Endodermal cell (in vitro differentiated cells): ENCODE data around the gene IL36B. TPM values are rescaled to one million over a fixed set of nuclear protein-coding genes. Genes with fewer than 3 reads are reported as not detected.

Source experiments
- DNase-seq: peaks from one replicate; pipeline ENCODE4 v3.0.0-alpha.2; 2017
- H3K27ac ChIP-seq: 2 replicates; pipeline ENCODE4 v1.5.1; 2013; ENCODE audit warnings: mild to moderate bottlenecking, low read depth, low read length, moderate library complexity
- H3K27me3 ChIP-seq: 2 replicates; pipeline ENCODE4 v1.6.1; 2013; ENCODE audit warnings: mild to moderate bottlenecking, low read length, moderate library complexity; ENCODE audit not compliant: insufficient read depth, control insufficient read depth, poor library complexity, severe bottlenecking
- H3K36me3 ChIP-seq: 2 replicates; pipeline ENCODE4 v1.7.0; 2013; ENCODE audit warnings: mild to moderate bottlenecking, low read length, moderate library complexity; ENCODE audit not compliant: control insufficient read depth, insufficient read depth
- H3K4me1 ChIP-seq: one replicate; pipeline ENCODE4 v1.7.0; 2013; ENCODE audit warnings: low read length; ENCODE audit not compliant: control insufficient read depth, insufficient read depth
- H3K4me3 ChIP-seq: 2 replicates; pipeline ENCODE4 v1.5.1; 2013; ENCODE audit warnings: mild to moderate bottlenecking, low read length, moderate library complexity
- H3K9ac ChIP-seq: 2 replicates; pipeline ENCODE4 v1.6.1; 2013; ENCODE audit warnings: mild to moderate bottlenecking, low read length, moderate library complexity; ENCODE audit not compliant: poor library complexity, severe bottlenecking; ENCODE audit errors: extremely low read depth
- H3K9me3 ChIP-seq: 2 replicates; pipeline ENCODE4 v1.6.1; 2013; ENCODE audit warnings: mild to moderate bottlenecking, low read length, moderate library complexity; ENCODE audit not compliant: control insufficient read depth
- H3K27ac Mint-ChIP-seq: 2 replicates; pipeline ENCODE4 v1.8.0; 2020; ENCODE audit warnings: mixed read lengths
- H3K27me3 Mint-ChIP-seq: 2 replicates; pipeline ENCODE4 v1.8.0; 2021; ENCODE audit warnings: mild to moderate bottlenecking, mixed read lengths; ENCODE audit not compliant: insufficient read depth
- H3K36me3 Mint-ChIP-seq: 2 replicates; pipeline ENCODE4 v1.8.0; 2020; ENCODE audit warnings: low read depth, mixed read lengths
- H3K4me1 Mint-ChIP-seq: 2 replicates; pipeline ENCODE4 v1.8.0; 2020; ENCODE audit warnings: mixed read lengths
- H3K4me3 Mint-ChIP-seq: 2 replicates; pipeline ENCODE4 v1.8.0; 2020; ENCODE audit warnings: mild to moderate bottlenecking, moderate library complexity, mixed read lengths
- H3K9me3 Mint-ChIP-seq: 2 replicates; pipeline ENCODE4 v1.8.0; 2020; ENCODE audit warnings: mild to moderate bottlenecking, mixed read lengths
- WGBS, 2 experiments: methylation state at CpG; one replicate each; pipeline versions ENCODE4 v1.1.5 to v1.1.7; 2013; ENCODE audit warnings: missing lambda C conversion rate in 2 of 2, mixed read lengths in 1 of 2; ENCODE audit not compliant: insufficient coverage in 1 of 2, insufficient read length in 1 of 2; 5-methylcytosine and 5-hydroxymethylcytosine counted together
- total RNA-seq, 2 donors: library from RNA; stranded (reverse); fragmentation: NEBNext Ultra II Directional in 1 of 2; extraction: Animal tissue kit (Norgen Biotek cat#: 25700) in 1 of 2; gene quantifications; 2 replicates in 1 of 2; 3 replicates in 1 of 2; pipeline ENCODE4 v1.2.1, GENCODE V29; 2021
- TF ChIP-seq, protein P1 (sequence below): fragments of 200-600 bp; sonication (generic); conservative IDR thresholded peaks from 2 replicates; pipeline ENCODE4 v1.5.0; 2021; ENCODE audit warnings: antibody characterized with exemption, mild to moderate bottlenecking

IL36B gene
- total RNA-seq, 2 donors from 2014 or later, result not detected

DNA sequence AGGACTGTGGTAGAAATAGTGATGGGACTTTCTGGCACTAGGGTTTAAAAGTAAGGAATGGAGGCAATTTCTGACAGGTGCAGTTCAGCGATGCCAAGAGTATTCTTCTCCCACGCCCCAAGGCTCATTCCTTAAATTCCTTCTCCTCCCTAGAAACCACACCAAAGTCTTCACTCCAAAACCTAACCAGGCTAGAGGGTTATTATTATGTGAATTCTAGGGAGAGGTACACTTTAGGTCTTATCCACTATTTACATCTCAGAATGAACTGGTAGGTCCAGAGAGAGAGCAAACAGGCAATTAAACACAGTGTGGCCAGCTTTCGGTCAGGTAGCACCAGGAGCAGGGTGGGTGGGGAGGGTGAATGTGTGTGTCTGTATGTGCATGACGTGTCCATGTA lies 26.5 kb upstream of the IL36B start:
- Histone ChIP-seq H3K4me1 (no peaks in the 10 kb centered on the region), H3K9me3 (no peaks in the 10 kb centered on the region), H3K27me3 (peaks cover 30% of the 10 kb centered on the region), H3K36me3 (no peaks in the 10 kb centered on the region), H3K9ac (no peak overlapping the region), H3K27ac (no peak overlapping the region), H3K4me3 (no peak overlapping the region)
- H3K4me3 Mint-ChIP-seq, result no peak overlapping the region
- TF ChIP-seq, protein P1, sequence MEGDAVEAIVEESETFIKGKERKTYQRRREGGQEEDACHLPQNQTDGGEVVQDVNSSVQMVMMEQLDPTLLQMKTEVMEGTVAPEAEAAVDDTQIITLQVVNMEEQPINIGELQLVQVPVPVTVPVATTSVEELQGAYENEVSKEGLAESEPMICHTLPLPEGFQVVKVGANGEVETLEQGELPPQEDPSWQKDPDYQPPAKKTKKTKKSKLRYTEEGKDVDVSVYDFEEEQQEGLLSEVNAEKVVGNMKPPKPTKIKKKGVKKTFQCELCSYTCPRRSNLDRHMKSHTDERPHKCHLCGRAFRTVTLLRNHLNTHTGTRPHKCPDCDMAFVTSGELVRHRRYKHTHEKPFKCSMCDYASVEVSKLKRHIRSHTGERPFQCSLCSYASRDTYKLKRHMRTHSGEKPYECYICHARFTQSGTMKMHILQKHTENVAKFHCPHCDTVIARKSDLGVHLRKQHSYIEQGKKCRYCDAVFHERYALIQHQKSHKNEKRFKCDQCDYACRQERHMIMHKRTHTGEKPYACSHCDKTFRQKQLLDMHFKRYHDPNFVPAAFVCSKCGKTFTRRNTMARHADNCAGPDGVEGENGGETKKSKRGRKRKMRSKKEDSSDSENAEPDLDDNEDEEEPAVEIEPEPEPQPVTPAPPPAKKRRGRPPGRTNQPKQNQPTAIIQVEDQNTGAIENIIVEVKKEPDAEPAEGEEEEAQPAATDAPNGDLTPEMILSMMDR, result no peak
- no peaks in the 10 kb centered on the region for H3K4me1 Mint-ChIP-seq
- peaks cover 33% of the 10 kb centered on the region for H3K27me3 Mint-ChIP-seq
- H3K27ac Mint-ChIP-seq, result no peak overlapping the region
- 83 to 87% methylated on average over 1 to 4 of the region's 4 CpGs for WGBS, 2 experiments
- no peaks in the 10 kb centered on the region for H3K36me3 Mint-ChIP-seq
- H3K9me3 Mint-ChIP-seq, result no peaks in the 10 kb centered on the region
- no peak for DNase-seq

DNA sequence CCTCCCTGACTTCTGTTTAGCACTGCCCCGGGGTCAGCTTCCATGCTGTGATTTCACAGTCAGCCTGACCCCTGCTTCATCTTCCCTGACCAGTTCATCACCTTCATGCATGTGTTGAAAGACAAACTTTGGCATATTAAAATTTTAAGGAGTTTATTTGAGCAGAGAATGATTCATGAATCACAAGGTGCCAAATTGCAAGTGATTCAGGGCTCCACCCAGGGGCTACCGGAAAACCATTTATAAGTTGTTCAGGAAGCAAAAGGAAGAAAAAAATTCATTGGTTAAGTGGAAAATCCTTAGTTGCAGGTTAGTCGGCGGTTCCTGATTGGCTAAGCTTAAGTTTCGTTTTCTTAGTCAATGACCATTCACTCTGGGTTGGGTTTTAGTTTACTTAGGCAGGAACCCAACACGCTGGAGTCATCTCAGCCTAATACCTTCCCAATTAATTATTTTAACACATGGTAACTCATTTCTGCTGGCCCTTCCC lies 25.7 kb upstream of the IL36B start:
- Mint-ChIP-seq H3K4me1 (no peaks in the 10 kb centered on the region), H3K27me3 (peaks cover 31% of the 10 kb centered on the region), H3K4me3 (no peak overlapping the region), H3K36me3 (no peaks in the 10 kb centered on the region), H3K27ac (no peak overlapping the region), H3K9me3 (no peaks in the 10 kb centered on the region)
- no peak for DNase-seq
- TF ChIP-seq, protein P1, result no peak
- no peak overlapping the region for H3K9ac ChIP-seq
- WGBS, 2 experiments, result 87 to 88% methylated on average over 6 of the region's 6 CpGs
- no peaks in the 10 kb centered on the region for H3K9me3 ChIP-seq
- no peak overlapping the region for H3K27ac ChIP-seq
- H3K36me3 ChIP-seq, result no peaks in the 10 kb centered on the region
- no peak overlapping the region for H3K4me3 ChIP-seq
- H3K4me1 ChIP-seq, result no peaks in the 10 kb centered on the region
- peaks cover 23% of the 10 kb centered on the region for H3K27me3 ChIP-seq

DNA sequence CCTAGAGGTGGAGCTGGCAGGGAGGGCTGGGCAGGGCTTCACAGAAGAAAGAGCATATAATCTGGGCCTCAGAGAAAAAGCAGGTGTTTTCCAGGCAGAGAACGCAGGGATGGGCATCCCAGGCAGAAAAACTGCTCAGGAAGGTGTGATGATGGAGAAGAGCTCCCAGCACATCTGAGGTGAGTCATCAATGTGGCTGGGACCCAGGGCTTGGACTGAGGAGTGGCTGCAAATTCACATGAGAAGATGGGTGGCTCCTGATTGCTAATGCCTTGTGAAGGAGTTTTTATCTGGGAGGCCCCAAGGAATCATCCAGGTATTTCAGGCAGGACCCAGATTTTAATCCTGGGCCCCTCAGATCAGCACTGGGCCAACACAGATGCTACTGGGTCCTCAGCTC lies 25.3 kb upstream of the IL36B start:
- H3K36me3 Mint-ChIP-seq, result no peaks in the 10 kb centered on the region
- Histone ChIP-seq H3K27ac (no peak overlapping the region), H3K27me3 (peaks cover 18% of the 10 kb centered on the region), H3K4me1 (no peaks in the 10 kb centered on the region), H3K4me3 (no peak overlapping the region), H3K9ac (no peak overlapping the region), H3K36me3 (no peaks in the 10 kb centered on the region), H3K9me3 (no peaks in the 10 kb centered on the region)
- H3K27ac Mint-ChIP-seq, result no peak overlapping the region
- H3K27me3 Mint-ChIP-seq, result peaks cover 29% of the 10 kb centered on the region
- 74 to 86% methylated on average over 1 of the region's 1 CpG for WGBS, 2 experiments
- H3K4me3 Mint-ChIP-seq, result no peak overlapping the region
- TF ChIP-seq, protein P1, result no peak
- H3K4me1 Mint-ChIP-seq, result no peaks in the 10 kb centered on the region
- no peaks in the 10 kb centered on the region for H3K9me3 Mint-ChIP-seq
- no peak for DNase-seq
